Sigmoid colon (tissue), 7 donors: Measurements from ENCODE around the gene RAPGEF5. TPM values are rescaled to one million over a fixed set of nuclear protein-coding genes. Genes with fewer than 3 reads are reported as not detected.

Experiments
- DNase-seq: peaks from one replicate; pipeline ENCODE4 v3.0.0-alpha.2; 2019
- H3K27ac ChIP-seq, 4 donors: fragments of 200-600 bp; sonication (generic); one replicate each; pipeline ENCODE4 v1.5.1; 2016 to 2019; ENCODE audit warnings: mild to moderate bottlenecking in 1 of 4
- H3K27me3 ChIP-seq, 3 donors: fragments of 200-600 bp; sonication (generic); one replicate each; pipeline ENCODE4 v1.5.1; 2019; ENCODE audit warnings: mild to moderate bottlenecking in 1 of 3
- H3K36me3 ChIP-seq, 4 donors: fragments of 200-600 bp; sonication (generic); one replicate each; pipeline ENCODE4 v1.5.1; 2016 to 2019
- H3K4me1 ChIP-seq, 4 donors: fragments of 200-600 bp; sonication (generic); one replicate each; pipeline ENCODE4 v1.5.1; 2017 to 2019
- H3K4me3 ChIP-seq, 4 donors: fragments of 200-600 bp; sonication (generic); one replicate each; pipeline ENCODE4 v1.5.1; 2017 to 2019; ENCODE audit warnings: mild to moderate bottlenecking in 2 of 4, moderate library complexity in 1 of 4
- H3K9me3 ChIP-seq, 4 donors: fragments of 200-600 bp in 3 of 4; sonication (generic) in 3 of 4; one replicate each; pipeline versions ENCODE4 v1.5.1 to v1.6.1; 2013 to 2019
- CTCF ChIP-seq, 4 experiments: fragments of 450-650 bp in 3 of 4; fragments of 200-600 bp in 1 of 4; IDR thresholded peaks; one replicate each; pipeline ENCODE4 v1.5.1; 2016 to 2019; ENCODE audit warnings: antibody characterized with exemption in 4 of 4, mild to moderate bottlenecking in 3 of 4, moderate library complexity in 2 of 4
- EP300 ChIP-seq, 4 donors: sonication (generic); formaldehyde crosslinking; IDR thresholded peaks; one replicate each; pipeline ENCODE4 v1.6.1; 2017; ENCODE audit warnings: antibody characterized with exemption in 4 of 4
- POLR2A ChIP-seq, 2 donors: fragments of 450-650 bp; IDR thresholded peaks; one replicate each; pipeline ENCODE4 v1.6.1; 2016; ENCODE audit warnings: antibody characterized with exemption in 2 of 2, mild to moderate bottlenecking in 2 of 2, moderate library complexity in 2 of 2
- POLR2AphosphoS5 ChIP-seq, 4 donors: sonication (generic); formaldehyde crosslinking; IDR thresholded peaks; one replicate each; pipeline ENCODE4 v1.6.1; 2017; ENCODE audit warnings: antibody characterized with exemption in 4 of 4
- WGBS, 2 donors: extraction: QIAGEN DNeasy Blood & Tissue Kit; methylation state at CpG; one replicate each; pipeline ENCODE4 v1.1.7; 2013; 5-methylcytosine and 5-hydroxymethylcytosine counted together
- intact Hi-C: fragments of 100-400 bp; cut with DNase I; formaldehyde crosslinking; loops from one replicate; pipeline ENCODE4 v1.15.1; 2023
- polyA plus RNA-seq, 3 donors: library from polyadenylated mRNA; stranded (reverse); fragments of 200-250 nt; gene quantifications; one replicate each; pipeline ENCODE4 v1.2.3, GENCODE V29; 2013
- total RNA-seq, 4 donors: library from RNA; depleted of rRNA; stranded (reverse); fragments of >200 nt; gene quantifications; one replicate each; pipeline ENCODE4 v1.1.0, GENCODE V29; 2016
- donor health status: healthy with polysubstance abuse.
- donor health status: Bipolar disorder and iron deficiency.
- donor health status: healthy.

RAPGEF5 gene
- total and polyA plus RNA-seq, 7 donors: 6.0 to 17.9 (median 12.6) TPM

- no peak overlapping the region for H3K27ac ChIP-seq
- WGBS, 2 donors: 97 to 98% methylated on average over 3 of the region's 3 CpGs
These were observed 204.3 kb downstream of the RAPGEF5 start for GRCh38 chr7:22152690-22153089.

GRCh38 chr7:22151901-22152300, 205.1 kb downstream of the RAPGEF5 start:
- Histone ChIP-seq H3K4me3 (no peak overlapping the region), H3K27ac (no peak overlapping the region), H3K9me3 (no peaks in the 10 kb centered on the region), H3K27me3 (no peaks in the 10 kb centered on the region), H3K4me1 (peaks cover 0 to 5% (median 0%) of the 10 kb centered on the region in 4 donors), H3K36me3 (no peaks in the 10 kb centered on the region)
- intact Hi-C loops: no loop called here
- DNase-seq: no peak
- no peak for TF ChIP-seq EP300 (IDR thresholded peaks at IDR 0.05)
- TF ChIP-seq CTCF (IDR thresholded peaks at IDR 0.05): no peak
- no peak for TF ChIP-seq POLR2AphosphoS5 (IDR thresholded peaks at IDR 0.05)
- TF ChIP-seq POLR2A (IDR thresholded peaks at IDR 0.05): no peak
- WGBS, 2 donors: 93 to 98% methylated on average over 2 of the region's 2 CpGs

More at GRCh38 chr7:22152690-22153089, 204.3 kb downstream of the RAPGEF5 start:
- TF ChIP-seq POLR2A (IDR thresholded peaks at IDR 0.05) (no peak), EP300 (IDR thresholded peaks at IDR 0.05) (no peak), POLR2AphosphoS5 (IDR thresholded peaks at IDR 0.05) (no peak), CTCF (IDR thresholded peaks at IDR 0.05) (no peak)
- intact Hi-C loops: no loop called here
- H3K36me3 ChIP-seq: no peaks in the 10 kb centered on the region
- no peak for DNase-seq
- peaks cover 0 to under 1% (median 0%) of the 10 kb centered on the region in 4 donors for H3K4me1 ChIP-seq
- no peak overlapping the region for H3K4me3 ChIP-seq
- H3K9me3 ChIP-seq: no peaks in the 10 kb centered on the region
- no peaks in the 10 kb centered on the region for H3K27me3 ChIP-seq

- DNase-seq: no peak
- Histone ChIP-seq H3K36me3 (no peaks in the 10 kb centered on the region), H3K9me3 (no peaks in the 10 kb centered on the region), H3K4me1 (peaks cover 0 to 5% (median 0%) of the 10 kb centered on the region in 4 donors), H3K27me3 (no peaks in the 10 kb centered on the region), H3K4me3 (no peak overlapping the region), H3K27ac (no peak overlapping the region)
- intact Hi-C loops: no loop called here
- WGBS, 2 donors: 82 to 90% methylated on average over 5 of the region's 5 CpGs
- TF ChIP-seq EP300 (IDR thresholded peaks at IDR 0.05) (no peak), POLR2AphosphoS5 (IDR thresholded peaks at IDR 0.05) (no peak), POLR2A (IDR thresholded peaks at IDR 0.05) (no peak), CTCF (IDR thresholded peaks at IDR 0.05) (no peak)
These were observed 206.7 kb downstream of the RAPGEF5 start for GRCh38 chr7:22150221-22150620.

GRCh38 chr7:22147868-22148267, 209.1 kb downstream of the RAPGEF5 start:
- 83 to 84% methylated on average over 3 of the region's 3 CpGs for WGBS, 2 donors
- Histone ChIP-seq H3K27me3 (no peaks in the 10 kb centered on the region), H3K4me1 (peaks cover 0 to 5% (median 0%) of the 10 kb centered on the region in 4 donors), H3K36me3 (no peaks in the 10 kb centered on the region), H3K9me3 (no peaks in the 10 kb centered on the region), H3K27ac (no peak overlapping the region), H3K4me3 (no peak overlapping the region)
- no peak for DNase-seq
- intact Hi-C loops: no loop called here
- TF ChIP-seq CTCF (IDR thresholded peaks at IDR 0.05) (no peak), POLR2A (IDR thresholded peaks at IDR 0.05) (no peak), POLR2AphosphoS5 (IDR thresholded peaks at IDR 0.05) (no peak), EP300 (IDR thresholded peaks at IDR 0.05) (no peak)

GRCh38 chr7:22146961-22147512, 209.9 kb downstream of the RAPGEF5 start:
- H3K27ac ChIP-seq: no peak overlapping the region
- WGBS, 2 donors: 77 to 79% methylated on average over 10 of the region's 10 CpGs

More at GRCh38 chr7:22146961-22147512, 209.9 kb downstream of the RAPGEF5 start:
- intact Hi-C loops: no loop called here
- TF ChIP-seq POLR2AphosphoS5 (IDR thresholded peaks at IDR 0.05): no peak
- TF ChIP-seq POLR2A (IDR thresholded peaks at IDR 0.05): no peak
- no peak for TF ChIP-seq CTCF (IDR thresholded peaks at IDR 0.05)
- no peak for TF ChIP-seq EP300 (IDR thresholded peaks at IDR 0.05)
- H3K4me3 ChIP-seq: peak overlapping the region in 3 of 4 donors; percentile 16 to 33 (median 24)
- no peak for DNase-seq
- peaks cover 0 to 5% (median 0%) of the 10 kb centered on the region in 4 donors for H3K4me1 ChIP-seq
- H3K27me3 ChIP-seq: no peaks in the 10 kb centered on the region
- no peaks in the 10 kb centered on the region for H3K9me3 ChIP-seq
- H3K36me3 ChIP-seq: no peaks in the 10 kb centered on the region
